Mesendoderm (in vitro differentiated cells): Measurements from ENCODE around the gene KRTAP7-1.

Experiments
- DNase-seq: peaks from one replicate; pipeline ENCODE4 v3.0.0; 2013
- H2AK5ac ChIP-seq: 2 replicates; pipeline ENCODE4 v1.6.1; 2013; ENCODE audit warnings: low read length, inconsistent platforms
- H2BK120ac ChIP-seq: 2 replicates; pipeline ENCODE4 v1.6.1; 2013; ENCODE audit warnings: low read depth, mild to moderate bottlenecking, low read length, moderate library complexity, mixed read lengths
- H2BK15ac ChIP-seq: replicated peaks from 2 replicates; pipeline ENCODE4 v1.6.1; 2013; ENCODE audit warnings: low read depth, mild to moderate bottlenecking, moderate library complexity
- H2BK5ac ChIP-seq: 2 replicates; pipeline ENCODE4 v1.6.1; 2013; ENCODE audit warnings: low read length, inconsistent platforms
- H3K18ac ChIP-seq: 2 replicates; pipeline ENCODE4 v1.6.1; 2013; ENCODE audit warnings: mild to moderate bottlenecking, low read length, mixed read lengths
- H3K23ac ChIP-seq: one replicate; pipeline ENCODE4 v1.6.1; 2013; ENCODE audit warnings: low read length
- H3K27ac ChIP-seq: 2 replicates; pipeline ENCODE4 v1.5.1; 2013; ENCODE audit warnings: low read depth, mild to moderate bottlenecking, inconsistent platforms, low read length, moderate library complexity
- H3K27me3 ChIP-seq: 2 replicates; pipeline ENCODE4 v1.6.1; 2013; ENCODE audit warnings: low read length, control low read depth, mild to moderate bottlenecking, inconsistent platforms; ENCODE audit not compliant: insufficient read depth, poor library complexity
- H3K36me3 ChIP-seq: 2 replicates; pipeline ENCODE4 v1.6.1; 2013; ENCODE audit warnings: low read length, inconsistent platforms; ENCODE audit not compliant: control insufficient read depth, insufficient read depth
- H3K4ac ChIP-seq: one replicate; pipeline ENCODE4 v1.6.1; 2013; ENCODE audit warnings: low read depth, mild to moderate bottlenecking, low read length, moderate library complexity
- H3K4me1 ChIP-seq: 2 replicates; pipeline ENCODE4 v1.6.1; 2013; ENCODE audit warnings: low read depth, low read length, inconsistent platforms; ENCODE audit not compliant: control insufficient read depth
- H3K4me2 ChIP-seq: 2 replicates; pipeline ENCODE4 v1.6.1; 2013; ENCODE audit warnings: low read length
- H3K4me3 ChIP-seq: 2 replicates; pipeline ENCODE4 v1.5.1; 2013; ENCODE audit warnings: mild to moderate bottlenecking, low read length
- H3K56ac ChIP-seq: one replicate; pipeline ENCODE4 v1.6.1; 2013; ENCODE audit warnings: low read length
- H3K79me1 ChIP-seq: 2 replicates; pipeline ENCODE4 v1.6.1; 2013; ENCODE audit warnings: low read length, inconsistent platforms
- H3K79me2 ChIP-seq: 2 replicates; pipeline ENCODE4 v1.6.1; 2013; ENCODE audit warnings: mild to moderate bottlenecking, low read length; ENCODE audit not compliant: control insufficient read depth, insufficient read depth
- H3K9ac ChIP-seq: 2 replicates; pipeline ENCODE4 v1.6.1; 2013; ENCODE audit warnings: low read length, inconsistent platforms
- H4K5ac ChIP-seq: one replicate; pipeline ENCODE4 v1.6.1; 2013; ENCODE audit warnings: low read length
- H4K8ac ChIP-seq: one replicate; pipeline ENCODE4 v1.6.1; 2013; ENCODE audit warnings: low read depth, mild to moderate bottlenecking, control low read depth, low read length, moderate library complexity
- WGBS: extraction: QIAGEN DNeasy Blood & Tissue Kit; methylation state at CpG from one replicate; pipeline ENCODE4 v1.1.7; 2013; ENCODE audit warnings: low lambda C conversion rate, missing lambda C conversion rate; ENCODE audit not compliant: insufficient coverage; ENCODE audit errors: extremely low coverage; 5-methylcytosine and 5-hydroxymethylcytosine counted together

The KRTAP7-1 gene

GRCh38 chr21:30838536-30838935 lies 9.0 kb upstream of the KRTAP7-1 start:
- no CpG with 5 or more reads among the region's 6 CpGs for WGBS
- H3K9ac ChIP-seq: no peak overlapping the region
- H3K27ac ChIP-seq: no peak overlapping the region
- no peaks in the 10 kb centered on the region for H3K36me3 ChIP-seq
- H2BK5ac ChIP-seq: no peak overlapping the region
- no peaks in the 10 kb centered on the region for H3K4me1 ChIP-seq
- no peak overlapping the region for H2BK15ac ChIP-seq
- no peaks in the 10 kb centered on the region for H3K27me3 ChIP-seq
- no peak overlapping the region for H3K4ac ChIP-seq
- H4K8ac ChIP-seq: no peak overlapping the region
- no peak overlapping the region for H3K23ac ChIP-seq
- no peak overlapping the region for H3K4me3 ChIP-seq
- no peak overlapping the region for H3K4me2 ChIP-seq
- no peak overlapping the region for H3K56ac ChIP-seq
- H4K5ac ChIP-seq: no peak overlapping the region
- H3K79me1 ChIP-seq: no peaks in the 10 kb centered on the region
- DNase-seq: no peak
- H2AK5ac ChIP-seq: no peak overlapping the region
- no peaks in the 10 kb centered on the region for H3K79me2 ChIP-seq
- no peak overlapping the region for H3K18ac ChIP-seq
- no peak overlapping the region for H2BK120ac ChIP-seq

GRCh38 chr21:30831194-30831765 lies 1.7 kb upstream of the KRTAP7-1 start:
- Histone ChIP-seq H3K4me1 (no peaks in the 10 kb centered on the region), H3K4ac (no peak overlapping the region), H2BK15ac (no peak overlapping the region), H2BK5ac (no peak overlapping the region), H3K23ac (no peak overlapping the region), H3K18ac (no peak overlapping the region), H4K8ac (no peak overlapping the region), H2AK5ac (no peak overlapping the region), H3K4me2 (no peak overlapping the region), H4K5ac (no peak overlapping the region), H3K4me3 (no peak overlapping the region), H3K9ac (no peak overlapping the region), H2BK120ac (no peak overlapping the region), H3K27me3 (no peaks in the 10 kb centered on the region), H3K56ac (no peak overlapping the region), H3K79me2 (no peaks in the 10 kb centered on the region), H3K36me3 (no peaks in the 10 kb centered on the region), H3K27ac (no peak overlapping the region), H3K79me1 (no peaks in the 10 kb centered on the region)
- DNase-seq: peak; percentile 85
- no CpG with 5 or more reads among the region's 6 CpGs for WGBS

DNA sequence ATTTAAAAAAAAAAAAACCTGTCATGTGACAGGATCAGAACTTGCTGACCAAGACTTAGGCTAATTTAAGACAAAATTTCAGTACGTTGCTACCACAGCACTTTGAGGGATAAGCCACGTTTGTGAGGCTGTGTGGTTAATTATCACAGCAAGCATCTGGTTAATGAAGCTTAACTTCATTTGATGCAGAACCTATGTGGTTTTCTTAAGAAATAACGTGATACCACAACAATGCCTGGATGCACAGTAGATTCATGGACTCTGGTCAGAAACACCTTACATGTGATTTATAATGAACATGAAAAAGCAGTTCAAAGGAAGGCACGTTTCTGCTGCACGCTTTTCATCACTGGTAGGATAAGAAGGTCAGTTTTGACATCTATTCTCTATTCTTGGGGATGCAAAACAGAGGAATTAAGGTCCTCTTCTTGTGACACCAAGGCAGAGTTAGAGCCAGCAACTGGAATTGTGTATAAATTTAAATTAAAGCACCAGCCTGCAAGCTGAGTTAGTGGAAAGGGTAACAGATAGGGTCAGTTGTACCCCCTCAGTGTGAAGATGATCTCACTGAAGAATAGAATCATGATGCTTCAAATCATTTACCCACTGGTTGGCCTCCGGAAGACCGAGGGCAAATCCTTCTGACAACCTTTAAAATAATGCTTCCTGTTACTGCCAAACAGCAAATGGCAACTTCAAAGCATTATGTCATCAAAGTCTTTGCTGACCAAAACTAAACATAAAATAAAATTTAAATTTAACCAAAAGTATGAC lies 10.5 kb downstream of the KRTAP7-1 start:
- no peak overlapping the region for H4K5ac ChIP-seq
- H3K56ac ChIP-seq: no peak overlapping the region
- no peaks in the 10 kb centered on the region for H3K79me1 ChIP-seq
- no peak overlapping the region for H3K27ac ChIP-seq
- H2BK15ac ChIP-seq: no peak overlapping the region
- no peaks in the 10 kb centered on the region for H3K36me3 ChIP-seq
- no peak overlapping the region for H3K4me2 ChIP-seq
- no peak for DNase-seq
- H2AK5ac ChIP-seq: no peak overlapping the region
- WGBS: no CpG with 5 or more reads among the region's 7 CpGs
- no peak overlapping the region for H2BK120ac ChIP-seq
- no peaks in the 10 kb centered on the region for H3K4me1 ChIP-seq
- H4K8ac ChIP-seq: no peak overlapping the region
- H3K4ac ChIP-seq: no peak overlapping the region
- peak overlapping the region; percentile 9 for H3K23ac ChIP-seq
- H2BK5ac ChIP-seq: no peak overlapping the region
- no peak overlapping the region for H3K4me3 ChIP-seq
- H3K18ac ChIP-seq: no peak overlapping the region
- H3K27me3 ChIP-seq: no peaks in the 10 kb centered on the region
- no peaks in the 10 kb centered on the region for H3K79me2 ChIP-seq
- H3K9ac ChIP-seq: no peak overlapping the region

- Histone ChIP-seq H3K56ac (no peak within 1 kb of the TSS), H2AK5ac (no peak within 1 kb of the TSS), H3K79me1 (no peaks in the 10 kb centered on the region), H3K4me2 (no peak within 1 kb of the TSS), H3K79me2 (no peaks in the 10 kb centered on the region), H3K27me3 (no peaks in the 10 kb centered on the region), H3K4ac (no peak within 1 kb of the TSS), H3K23ac (no peak within 1 kb of the TSS), H2BK15ac (no peak within 1 kb of the TSS), H3K18ac (no peak within 1 kb of the TSS), H3K4me1 (no peaks in the 10 kb centered on the region), H3K27ac (no peak within 1 kb of the TSS), H4K5ac (no peak within 1 kb of the TSS), H4K8ac (no peak within 1 kb of the TSS), H3K9ac (no peak within 1 kb of the TSS), H3K36me3 (no peaks in the 10 kb centered on the region), H2BK120ac (no peak within 1 kb of the TSS), H3K4me3 (no peak within 1 kb of the TSS), H2BK5ac (no peak within 1 kb of the TSS)
- DNase-seq: no peak
- WGBS: no CpG with 5 or more reads among the region's 5 CpGs
Observed at GRCh38 chr21:30813174-30813573, 16.4 kb downstream of the KRTAP7-1 start, which contains the start of gene KRTAP8-1. KRTAP8-1 (minus strand) TSS chr21:30813274; CDS start chr21:30813220, 54 bp downstream.

DNA sequence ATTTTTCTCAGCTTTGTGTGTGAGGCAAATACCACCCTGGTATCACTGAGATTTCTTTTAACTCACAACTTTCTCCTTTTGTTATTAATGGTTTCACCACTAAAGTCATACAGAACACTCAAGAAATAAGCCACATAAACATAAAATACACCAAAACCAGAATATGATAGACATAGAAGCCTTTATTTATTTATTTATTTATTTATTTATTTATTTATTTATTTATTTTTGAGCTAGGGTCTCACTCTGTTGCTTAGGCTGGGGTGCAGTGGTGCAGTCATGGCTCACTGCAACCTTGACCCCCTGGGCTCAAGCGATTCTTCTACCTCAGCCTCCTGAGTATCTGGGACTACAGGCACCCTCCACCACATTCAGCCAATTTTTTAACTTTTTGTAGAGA lies 29.0 kb downstream of the KRTAP7-1 start:
- Histone ChIP-seq H2BK5ac (no peak overlapping the region), H3K79me2 (no peaks in the 10 kb centered on the region), H3K18ac (no peak overlapping the region), H4K8ac (no peak overlapping the region), H3K4me3 (no peak overlapping the region), H2BK120ac (no peak overlapping the region), H3K36me3 (no peaks in the 10 kb centered on the region), H2AK5ac (no peak overlapping the region), H3K56ac (no peak overlapping the region), H3K27ac (no peak overlapping the region), H4K5ac (no peak overlapping the region), H3K27me3 (no peaks in the 10 kb centered on the region), H3K9ac (no peak overlapping the region), H3K4ac (no peak overlapping the region), H3K79me1 (no peaks in the 10 kb centered on the region), H3K4me1 (no peaks in the 10 kb centered on the region), H3K23ac (no peak overlapping the region), H3K4me2 (no peak overlapping the region), H2BK15ac (no peak overlapping the region)
- DNase-seq: no peak
- no CpG with 5 or more reads among the region's 1 CpG for WGBS
